ENCODE data around the gene CACNB2. TPM values are rescaled to one million over a fixed set of nuclear protein-coding genes. Genes with fewer than 3 reads are reported as not detected.

Gene CACNB2
- total and polyA plus RNA-seq, 4 donors: 0.38 to 3.1 (median 0.83) TPM

GRCh38 chr10:18308600-18308999 lies 168.4 kb downstream of the CACNB2 start:
- DNase-seq (ENCODE audit: low spot score): no peak
- Histone ChIP-seq H3K27me3 (ENCODE audit: control insufficient read depth in 4 of 4, insufficient read depth in 4 of 4, low read length in 3 of 4) (no peaks in the 10 kb centered on the region), H3K9me3 (ENCODE audit: control insufficient read depth in 4 of 4, low read length in 3 of 4) (no peaks in the 10 kb centered on the region), H3K36me3 (ENCODE audit: control insufficient read depth in 4 of 4, insufficient read depth in 3 of 4, low read depth in 1 of 4, low read length in 3 of 4) (no peaks in the 10 kb centered on the region), H3K4me3 (ENCODE audit: low read depth in 1 of 3, low read length in 3 of 3) (no peak overlapping the region), H3K9ac (ENCODE audit: low read depth in 1 of 2, low read length in 2 of 2) (no peak overlapping the region), H3K27ac (ENCODE audit: low read depth in 1 of 2, low read length in 2 of 2) (no peak overlapping the region), H3K4me1 (ENCODE audit: control insufficient read depth in 4 of 4, insufficient read depth in 4 of 4, low read length in 3 of 4) (peaks cover 0 to 8% (median 4%) of the 10 kb centered on the region in 4 donors)
- WGBS: 36% methylated on average over 3 of the region's 3 CpGs
- TF ChIP-seq EGR1 (IDR thresholded peaks at IDR 0.05; ENCODE audit: low read depth in 2 of 2): no peak
- TF ChIP-seq TAF1 (conservative IDR thresholded peaks at IDR 0.05): no peak
- no peak for TF ChIP-seq JUND (IDR thresholded peaks at IDR 0.05)

GRCh38 chr10:18310761-18311160 lies 170.5 kb downstream of the CACNB2 start:
- H3K9me3 ChIP-seq (ENCODE audit: control insufficient read depth in 4 of 4, low read length in 3 of 4): no peaks in the 10 kb centered on the region
- no peaks in the 10 kb centered on the region for H3K27me3 ChIP-seq (ENCODE audit: control insufficient read depth in 4 of 4, insufficient read depth in 4 of 4, low read length in 3 of 4)
- no peak for DNase-seq (ENCODE audit: low spot score)
- peaks cover 1 to 12% (median 4%) of the 10 kb centered on the region in 4 donors for H3K4me1 ChIP-seq (ENCODE audit: control insufficient read depth in 4 of 4, insufficient read depth in 4 of 4, low read length in 3 of 4)
- no peak for TF ChIP-seq NR2F2 (IDR thresholded peaks at IDR 0.05)
- TF ChIP-seq HNF4G (IDR thresholded peaks at IDR 0.05): no peak
- no peak overlapping the region for H3K4me3 ChIP-seq (ENCODE audit: low read depth in 1 of 3, low read length in 3 of 3)
- no peaks in the 10 kb centered on the region for H3K36me3 ChIP-seq (ENCODE audit: control insufficient read depth in 4 of 4, insufficient read depth in 3 of 4, low read depth in 1 of 4, low read length in 3 of 4)
- 88% methylated on average over 2 of the region's 2 CpGs for WGBS
- H3K27ac ChIP-seq (ENCODE audit: low read depth in 1 of 2, low read length in 2 of 2): no peak overlapping the region
- no peak overlapping the region for H3K9ac ChIP-seq (ENCODE audit: low read depth in 1 of 2, low read length in 2 of 2)

- Histone ChIP-seq H3K9ac (ENCODE audit: low read depth in 1 of 2, low read length in 2 of 2) (peak overlapping the region in 1 of 2 donors; percentile 59), H3K4me1 (ENCODE audit: control insufficient read depth in 4 of 4, insufficient read depth in 4 of 4, low read length in 3 of 4) (peaks cover 1 to 12% (median 4%) of the 10 kb centered on the region in 4 donors), H3K27me3 (ENCODE audit: control insufficient read depth in 4 of 4, insufficient read depth in 4 of 4, low read length in 3 of 4) (no peaks in the 10 kb centered on the region), H3K9me3 (ENCODE audit: control insufficient read depth in 4 of 4, low read length in 3 of 4) (no peaks in the 10 kb centered on the region), H3K4me3 (ENCODE audit: low read depth in 1 of 3, low read length in 3 of 3) (no peak overlapping the region), H3K27ac (ENCODE audit: low read depth in 1 of 2, low read length in 2 of 2) (peak overlapping the region; percentile 21 to 30), H3K36me3 (ENCODE audit: control insufficient read depth in 4 of 4, insufficient read depth in 3 of 4, low read depth in 1 of 4, low read length in 3 of 4) (no peaks in the 10 kb centered on the region)
- DNase-seq (ENCODE audit: low spot score): no peak
- TF ChIP-seq RAD21 (IDR thresholded peaks at IDR 0.05): peak; percentile 85 to 87
- TF ChIP-seq RXRA (IDR thresholded peaks at IDR 0.05): peak; percentile 28 to 72
- no peak for TF ChIP-seq TAF1 (conservative IDR thresholded peaks at IDR 0.05)
- TF ChIP-seq SP1 (IDR thresholded peaks at IDR 0.05): peak; percentile 26
- TF ChIP-seq YY1 (IDR thresholded peaks at IDR 0.05): no peak
- no peak for TF ChIP-seq REST (IDR thresholded peaks at IDR 0.05)
- peak; percentile 61 for TF ChIP-seq CTCF (IDR thresholded peaks at IDR 0.05; ENCODE audit: low read depth, low read length, missing input control)
- TF ChIP-seq NR2F2 (IDR thresholded peaks at IDR 0.05): peak; percentile 39
- TF ChIP-seq ATF3 (IDR thresholded peaks at IDR 0.05): peak; percentile 14
- TF ChIP-seq HNF4A (conservative IDR thresholded peaks at IDR 0.05): peak; percentile 4 to 35
- no peak for TF ChIP-seq GABPA (IDR thresholded peaks at IDR 0.05 in 1 of 2, conservative IDR thresholded peaks at IDR 0.05 in 1 of 2)
- TF ChIP-seq JUND (IDR thresholded peaks at IDR 0.05): peak; percentile 36 to 72
- TF ChIP-seq FOXA2 (IDR thresholded peaks at IDR 0.05): no peak
- WGBS: 29% methylated on average over 7 of the region's 7 CpGs
These were observed 172.3 kb downstream of the CACNB2 start for GRCh38 chr10:18312374-18313139.

All from liver (tissue), 9 donors.